Left lung (tissue), 10 donors: ENCODE measurements around the gene ITGA3. TPM values are rescaled to one million over a fixed set of nuclear protein-coding genes. Genes with fewer than 3 reads are reported as not detected.
A peak's percentile ranks its signal among the peaks of the same experiment; 100 is the strongest.

Source experiments
- ATAC-seq: fragments of 200-7000 bp; cut with Tn5 transposase; one replicate; pipeline ENCODE4 v1.9.1; 2020; ENCODE audit warnings: moderate library complexity
- DNase-seq, 4 donors: peaks; one replicate each; pipeline ENCODE4 v3.0.0-alpha.2; 2013 to 2020
- H3K27ac ChIP-seq, 2 donors: fragments of 200-600 bp; sonication (generic) in 1 of 2; one replicate each; pipeline versions ENCODE4 v1.5.0 to v1.8.0; 2020 to 2021
- H3K27me3 ChIP-seq, 2 donors: fragments of 200-600 bp; sonication (generic) in 1 of 2; one replicate each; pipeline versions ENCODE4 v1.5.0 to v1.8.0; 2020 to 2021
- H3K36me3 ChIP-seq, 2 donors: fragments of 200-600 bp; sonication (generic) in 1 of 2; one replicate each; pipeline versions ENCODE4 v1.5.0 to v1.8.0; 2020 to 2021
- H3K4me1 ChIP-seq, 2 donors: fragments of 200-600 bp; one replicate each; pipeline ENCODE4 v1.8.0; 2021
- H3K4me3 ChIP-seq, 2 donors: fragments of 200-600 bp; sonication (generic) in 1 of 2; one replicate each; pipeline versions ENCODE4 v1.5.0 to v1.8.0; 2020 to 2021; ENCODE audit warnings: mild to moderate bottlenecking in 1 of 2
- H3K9me3 ChIP-seq, 2 donors: fragments of 200-600 bp; sonication (generic) in 1 of 2; one replicate each; pipeline versions ENCODE4 v1.5.0 to v1.8.0; 2020 to 2021
- CTCF ChIP-seq, 2 donors: fragments of 200-600 bp; sonication (generic) in 1 of 2; IDR thresholded peaks; one replicate each; pipeline versions ENCODE4 v1.5.0 to v1.8.0; 2021; ENCODE audit warnings: antibody characterized with exemption in 2 of 2
- intact Hi-C, 2 donors: fragments of 100-400 bp; cut with DNase I; formaldehyde crosslinking; loops; one replicate each; pipeline versions ENCODE4 v1.11.2 to v1.14.2; 2022
- polyA plus RNA-seq, 6 donors: library from polyadenylated mRNA; unstranded; fragments of 120-200 nt; gene quantifications; one replicate each; pipeline ENCODE4 v1.2.1, GENCODE V29; 2013; ENCODE audit not compliant: insufficient read length in 6 of 6
- total RNA-seq, 2 donors: library from RNA; stranded (reverse); fragmentation: NEBNext Ultra II Directional; extraction: Animal tissue kit (Norgen Biotek cat#: 25700); gene quantifications; one replicate each; pipeline ENCODE4 v1.2.1, GENCODE V29; 2021
- donor health status: DM: no; HTN: yes; CAD: no.
- donor health status: DM: no; HTN: no; CAD: no.

The ITGA3 gene
- total and polyA plus RNA-seq, 8 donors = 43.0 to 311 (median 56.5) TPM

- peaks cover under 1 to 18% of the 10 kb centered on the region in 2 donors for H3K27me3 ChIP-seq
- H3K9me3 ChIP-seq = no peaks in the 10 kb centered on the region
- DNase-seq (peak in 1 of 4 donors; percentile 62), ATAC-seq (no peak)
- no peak overlapping the region for H3K27ac ChIP-seq
- intact Hi-C loops = no loop called here
- peaks cover 0 to 33% of the 10 kb centered on the region in 2 donors for H3K4me1 ChIP-seq
- no peak for TF ChIP-seq CTCF (IDR thresholded peaks at IDR 0.05)
- H3K4me3 ChIP-seq = no peak overlapping the region
- H3K36me3 ChIP-seq = peaks cover 0 to 57% of the 10 kb centered on the region in 2 donors
These were observed 78.5 kb downstream of the ITGA3 start for GRCh38 chr17:50134206-50135110.

GRCh38 chr17:50135316-50136095 is 79.6 kb downstream of the ITGA3 start:
- TF ChIP-seq CTCF (IDR thresholded peaks at IDR 0.05) = no peak
- H3K4me1 ChIP-seq = peaks cover 2 to 33% of the 10 kb centered on the region in 2 donors
- H3K9me3 ChIP-seq = no peaks in the 10 kb centered on the region
- intact Hi-C loops = no loop called here
- DNase-seq = no peak
- no peak for ATAC-seq
- no peak overlapping the region for H3K4me3 ChIP-seq
- H3K27ac ChIP-seq = no peak overlapping the region
- H3K36me3 ChIP-seq = peaks cover 0 to 67% of the 10 kb centered on the region in 2 donors
- H3K27me3 ChIP-seq = peaks cover 0 to 7% of the 10 kb centered on the region in 2 donors

- H3K36me3 ChIP-seq = peaks cover 0 to 74% of the 10 kb centered on the region in 2 donors
- ATAC-seq = no peak
- peaks cover 8 to 36% of the 10 kb centered on the region in 2 donors for H3K4me1 ChIP-seq
- H3K4me3 ChIP-seq = no peak overlapping the region
- H3K27ac ChIP-seq = no peak overlapping the region
- H3K9me3 ChIP-seq = no peaks in the 10 kb centered on the region
- intact Hi-C loops = no loop called here
- TF ChIP-seq CTCF (IDR thresholded peaks at IDR 0.05) = no peak
- DNase-seq = peak in 1 of 4 donors; percentile 69
- H3K27me3 ChIP-seq = peaks cover 0 to under 1% of the 10 kb centered on the region in 2 donors
These were observed 80.3 kb downstream of the ITGA3 start for GRCh38 chr17:50136096-50136687.

GRCh38 chr17:50137042-50137441 is 81.1 kb downstream of the ITGA3 start:
- intact Hi-C loops = no loop called here
- H3K4me3 ChIP-seq = no peak overlapping the region
- peaks cover 0 to 82% of the 10 kb centered on the region in 2 donors for H3K36me3 ChIP-seq
- ATAC-seq (no peak), DNase-seq (no peak)
- H3K27ac ChIP-seq = no peak overlapping the region
- H3K9me3 ChIP-seq = no peaks in the 10 kb centered on the region
- TF ChIP-seq CTCF (IDR thresholded peaks at IDR 0.05) = no peak
- H3K4me1 ChIP-seq = peaks cover 8 to 45% of the 10 kb centered on the region in 2 donors
- no peaks in the 10 kb centered on the region for H3K27me3 ChIP-seq
